K562 (cell line): ENCODE measurements around the gene UGT2A3.

Experiments used
- CEBPB ChIP-seq: fragments of 450-650 bp; IDR thresholded peaks from 2 replicates; pipeline ENCODE4 v1.6.1; 2016; ENCODE audit warnings: missing genetic modification characterization, missing compliant biosample characterization
- E2F5 ChIP-seq: sonication (generic); formaldehyde crosslinking; IDR thresholded peaks from 2 replicates; pipeline ENCODE4 v1.8.0; 2022; ENCODE audit warnings: mild to moderate bottlenecking, missing genetic modification reagents
- HMGXB4 ChIP-seq: sonication (generic); formaldehyde crosslinking; IDR thresholded peaks from 2 replicates; pipeline ENCODE4 v1.8.1; 2023; ENCODE audit warnings: mild to moderate bottlenecking, missing genetic modification reagents
- TARDBP ChIP-seq: fragments of 450-650 bp; IDR thresholded peaks from 2 replicates; pipeline ENCODE4 v1.6.1; 2016
- TGIF2 ChIP-seq: sonication (generic); formaldehyde crosslinking; IDR thresholded peaks from 2 replicates; pipeline ENCODE4 v1.8.1; 2022; ENCODE audit warnings: mild to moderate bottlenecking, missing genetic modification reagents, moderate library complexity

- TF ChIP-seq E2F5 (CRISPR knock-in tag) (no peak), TARDBP (no peak), TGIF2 (CRISPR knock-in tag) (no peak), HMGXB4 (CRISPR knock-in tag) (no peak), CEBPB (tag) (no peak)
Observed at GRCh38 chr4:68997040-68997439, 45.4 kb upstream of the UGT2A3 start.
